K562 (cell line): ENCODE measurements around the gene RSPH1. TPM values are rescaled to one million over a fixed set of nuclear protein-coding genes. Genes with fewer than 3 reads are reported as not detected.

Experiments used
- ATAC-seq: fragments of 200-7000 bp; cut with Tn5 transposase; 3 replicates; pipeline ENCODE4 v1.9.1; 2020; ENCODE audit warnings: moderate library complexity
- BruUV-seq: library from RNA; stranded (reverse); fragments of 400-500 nt; replicated peaks from 2 replicates; lab custom pipeline; 2021; lab: Mats Ljungman, UMichigan
- CTCF ChIA-PET: fragments of 300-600 bp; formaldehyde crosslinking; extraction: SDS; loops from one replicate; lab custom pipeline; 2021; ENCODE audit warnings: low intra/inter-chr PET ratio; lab: Yijun Ruan, JAX
- POLR2A ChIA-PET: fragments of 300-600, 350-650 bp; sonication (Branson Sonifier 250); formaldehyde crosslinking; extraction: SDS; loops from one replicate; lab custom pipeline; 2021; ENCODE audit warnings: antibody characterized with exemption, inconsistent platforms; lab: Yijun Ruan, JAX
- DNase-seq, 4 experiments: peaks; one replicate each; pipeline versions ENCODE4 v3.0.0 to v3.0.0-alpha.2; 2011 to 2018; ENCODE audit warnings: low spot score in 3 of 4, mixed read lengths in 3 of 4; ENCODE audit errors: extremely low read depth in 1 of 4
- FAIRE-seq: peaks from 2 replicates; lab custom pipeline; 2011; peaks lifted over from hg19 to GRCh38; lab: Jason Lieb, UNC
- H2AFZ ChIP-seq: 2 replicates; pipeline ENCODE4 v1.6.0; 2011; ENCODE audit warnings: low read depth, low read length, control low read depth, inconsistent platforms
- H3K27ac ChIP-seq: fragments of 200-600 bp; 3 replicates; pipeline ENCODE4 v1.8.0; 2011; ENCODE audit warnings: low read depth, mild to moderate bottlenecking, control low read depth, inconsistent platforms, low read length, moderate library complexity, mixed read lengths; ENCODE audit errors: extremely low read depth
- H3K27me3 ChIP-seq, 2 experiments: fragments of 300-600 bp in 1 of 2; 2 replicates in 1 of 2; 3 replicates in 1 of 2; pipeline versions ENCODE4 v1.6.0 to v1.8.0; 2011; ENCODE audit warnings: inconsistent platforms in 2 of 2, low read length in 2 of 2, mild to moderate bottlenecking in 1 of 2, mixed read lengths in 1 of 2, moderate library complexity in 1 of 2; ENCODE audit not compliant: control insufficient read depth in 2 of 2, insufficient read depth in 2 of 2
- H3K36me3 ChIP-seq: fragments of 300-600 bp; 3 replicates; pipeline ENCODE4 v1.8.0; 2011; ENCODE audit warnings: mild to moderate bottlenecking, low read length, inconsistent platforms; ENCODE audit not compliant: control insufficient read depth, insufficient read depth
- H3K4me1 ChIP-seq, 2 experiments: fragments of 200-600 bp in 1 of 2; replicated peaks in 1 of 2; 2 replicates in 1 of 2; 3 replicates in 1 of 2; pipeline versions ENCODE4 v1.5.1 to v1.8.0; 2011; ENCODE audit warnings: inconsistent platforms in 2 of 2, low read length in 2 of 2, mild to moderate bottlenecking in 1 of 2, mixed read lengths in 1 of 2, moderate library complexity in 1 of 2; ENCODE audit not compliant: control insufficient read depth in 2 of 2, insufficient read depth in 2 of 2
- H3K4me2 ChIP-seq: 2 replicates; pipeline ENCODE4 v1.6.1; 2011; ENCODE audit warnings: low read length, control low read depth, inconsistent platforms, mixed read lengths; ENCODE audit not compliant: insufficient read depth
- H3K4me3 ChIP-seq: fragments of 200-600 bp; sonication (generic), shearing (Covaris generic); 2 replicates; pipeline ENCODE4 v1.5.1; 2016; ENCODE audit warnings: control low read depth, inconsistent platforms
- H3K79me2 ChIP-seq: fragments of 200-600 bp; 3 replicates; pipeline ENCODE4 v1.8.0; 2011; ENCODE audit warnings: low read length, inconsistent platforms; ENCODE audit not compliant: control insufficient read depth, insufficient read depth
- H3K9ac ChIP-seq, 2 experiments: 2 replicates each; pipeline versions ENCODE4 v1.6.0 to v1.6.1; 2011; ENCODE audit warnings: low read depth in 2 of 2, low read length in 2 of 2, control low read depth in 1 of 2, inconsistent platforms in 1 of 2, mild to moderate bottlenecking in 1 of 2, mixed read lengths in 1 of 2; ENCODE audit not compliant: insufficient read depth in 1 of 2
- H3K9me1 ChIP-seq: one replicate; pipeline ENCODE4 v1.6.0; 2011; ENCODE audit warnings: inconsistent platforms, mild to moderate bottlenecking, low read length, moderate library complexity; ENCODE audit not compliant: control insufficient read depth, insufficient read depth
- H3K9me3 ChIP-seq: replicated peaks from 2 replicates; pipeline ENCODE4 v1.5.1; 2011; ENCODE audit warnings: low read depth, low read length, inconsistent platforms; ENCODE audit not compliant: control insufficient read depth, insufficient read depth
- H4K20me1 ChIP-seq: replicated peaks from 2 replicates; pipeline ENCODE4 v1.6.1; 2011; ENCODE audit warnings: low read length, inconsistent platforms, mixed read lengths; ENCODE audit not compliant: control insufficient read depth, insufficient read depth
- JUND ChIP-seq, 2 experiments: IDR thresholded peaks; 2 replicates in 1 of 2; 3 replicates in 1 of 2; pipeline ENCODE4 v1.6.1; 2011; ENCODE audit warnings: borderline replicate concordance in 2 of 2, low read depth in 2 of 2, low read length in 2 of 2, improper control_type of control experiment in 1 of 2, missing biosample characterization in 1 of 2, missing genetic modification characterization in 1 of 2, missing genetic modification reagents in 1 of 2
- KLF10 ChIP-seq: fragments of 250-450 bp; sonication (Bioruptor Pico); IDR thresholded peaks from 2 replicates; pipeline ENCODE4 v1.6.1; 2021; ENCODE audit warnings: matching md5 sums
- PTRF ChIP-seq: fragments of 450-650 bp; IDR thresholded peaks from 2 replicates; pipeline ENCODE4 v1.6.1; 2016; ENCODE audit warnings: mild to moderate bottlenecking, missing genetic modification characterization, missing compliant biosample characterization
- ZFX ChIP-seq: sonication (generic); formaldehyde crosslinking; IDR thresholded peaks from 2 replicates; pipeline ENCODE4 v1.8.0; 2022; ENCODE audit warnings: mild to moderate bottlenecking, missing genetic modification reagents, moderate library complexity
- WGBS: fragments of 100-300 bp; shearing (Covaris generic); methylation state at CpG from one replicate; pipeline ENCODE4 v1.1.6; 2016; ENCODE audit warnings: low coverage, mixed read lengths; ENCODE audit not compliant: insufficient coverage; ENCODE audit errors: missing lambda C conversion rate; 5-methylcytosine and 5-hydroxymethylcytosine counted together
- in situ Hi-C: fragments of 300-500 bp; cut with MboI; formaldehyde crosslinking; loops from 4 replicates; pipeline ENCODE4 v1.15.0; 2018; ENCODE audit warnings: inconsistent platforms, mixed read lengths
- intact Hi-C: fragments of 100-400 bp; cut with micrococcal nuclease; formaldehyde crosslinking; loops from 2 replicates; pipeline ENCODE4 v1.14.2; 2022
- polyA plus RNA-seq, 8 experiments: library from polyadenylated mRNA; depleted of rRNA in 4 of 8; stranded (reverse) in 5 of 8; unstranded in 3 of 8; fragments of >200 nt; fragmentation: Nextera tagmentation in 2 of 8; fragmentation: Illumina TruSeq in 1 of 8; extraction: Ambion mirVana in 2 of 8; extraction: Trizol in 1 of 8; gene quantifications; 2 replicates each; pipeline versions ENCODE4 v1.2.1 to v1.2.3, GENCODE V29; 2011 to 2014; ENCODE audit warnings: inconsistent platforms in 1 of 8, missing spikeins in 1 of 8
- total RNA-seq, 7 experiments: library from RNA; depleted of rRNA in 6 of 7; stranded (reverse); fragments of >200 nt in 6 of 7; fragmentation: Illumina TruSeq in 2 of 7; extraction: Trizol in 2 of 7; gene quantifications; 2 replicates each; pipeline versions ENCODE4 v1.2.1 to v1.2.3, GENCODE V29; 2011 to 2021; ENCODE audit warnings: low replicate concordance in 1 of 7

The RSPH1 gene
- total and polyA plus RNA-seq, 9 of the 15 experiments (the other 6 are each of a cell fraction or from before 2014, with no cell fraction given): 0.17 TPM; not detected in 8

- H3K79me2 ChIP-seq: no peaks in the 10 kb centered on the region
- peaks cover 41 to 42% of the 10 kb centered on the region in 2 experiments for H3K27me3 ChIP-seq
- no peak overlapping the region for H3K27ac ChIP-seq
- no peak for FAIRE-seq
- no peak overlapping the region for H3K9ac ChIP-seq
- no TSS peak for BruUV-seq
- in situ Hi-C loops: no loop called here
- H3K4me1 ChIP-seq: peaks cover 0 to 16% of the 10 kb centered on the region in 2 experiments; a peak in 2 of 5 replicates
- H3K9me3 ChIP-seq: no peaks in the 10 kb centered on the region
- intact Hi-C loops: no loop called here
- no peak for DNase-seq
- no peaks in the 10 kb centered on the region for H3K9me1 ChIP-seq
- CTCF ChIA-PET: no interaction called here
- 26% methylated on average over 16 of the region's 16 CpGs for WGBS
- no peak for ATAC-seq
- POLR2A ChIA-PET: interaction anchor here (1.1 to 1.6 kb wide), 3 partner anchors 9 to 29 kb away, joined by 3 to 7 read pairs (median 4); no protein-coding TSS in a partner anchor
- no peaks in the 10 kb centered on the region for H3K36me3 ChIP-seq
- TF ChIP-seq KLF10 (CRISPR knock-in tag) (no peak), ZFX (CRISPR knock-in tag) (peak; percentile 50)
- no peaks in the 10 kb centered on the region; the same call in 1 of the 2 replicates for H4K20me1 ChIP-seq
- H3K4me2 ChIP-seq: no peak overlapping the region
- no peak overlapping the region for H2AFZ ChIP-seq
- no peak overlapping the region for H3K4me3 ChIP-seq
Measured at GRCh38 chr21:42512346-42513034, 16.5 kb upstream of the RSPH1 start.

GRCh38 chr21:42509244-42509643 lies 13.2 kb upstream of the RSPH1 start:
- WGBS: 4% methylated on average over 11 of the region's 11 CpGs
- Histone ChIP-seq H3K27me3 (peaks cover 24 to 26% of the 10 kb centered on the region in 2 experiments; a peak in 4 of 5 replicates), H3K9me3 (no peaks in the 10 kb centered on the region), H3K9me1 (no peaks in the 10 kb centered on the region), H4K20me1 (no peaks in the 10 kb centered on the region), H3K4me2 (peak overlapping the region; percentile 21; the same call in 1 of the 2 replicates), H3K4me3 (no peak overlapping the region), H3K4me1 (peaks cover 0 to 13% of the 10 kb centered on the region in 2 experiments; a peak in 2 of 5 replicates), H3K36me3 (no peaks in the 10 kb centered on the region), H3K79me2 (no peaks in the 10 kb centered on the region), H2AFZ (0 out of 2 replicates have a peak overlapping the region, but pooled peaks have one; percentile 16), H3K27ac (no peak overlapping the region), H3K9ac (no peak overlapping the region)
- in situ Hi-C loops (no loop called here), intact Hi-C loops (no loop called here)
- DNase-seq: no peak
- TF ChIP-seq KLF10 (CRISPR knock-in tag): no peak
- TF ChIP-seq JUND (IDR thresholded peaks at IDR 0.05; ENCODE audit: borderline replicate concordance, low read depth, low read length): no peak
- TF ChIP-seq JUND (tag; IDR thresholded peaks at IDR 0.05; ENCODE audit: borderline replicate concordance, low read depth, low read length): no peak
- no peak for TF ChIP-seq PTRF (tag)
- POLR2A ChIA-PET: interaction anchor here (0.6 to 2.0 kb wide), 3 partner anchors 10 to 18 kb away, joined by 3 to 7 read pairs (median 3); partner anchors contain the start of gene RSPH1
- CTCF ChIA-PET: no interaction called here
- ATAC-seq: no peak
- BruUV-seq: no TSS peak
- FAIRE-seq: no peak
